22Rv1 (cell line): ENCODE results near the gene CAPN1.

Source experiments
- H3K27ac ChIP-seq: fragments of 450-650 bp; 2 replicates; pipeline ENCODE4 v1.5.1; 2017
- CTCF ChIP-seq: fragments of 450-650 bp; IDR thresholded peaks from 2 replicates; pipeline ENCODE4 v1.5.1; 2017; ENCODE audit warnings: mild to moderate bottlenecking
- ZFX ChIP-seq: fragments of 450-650 bp; IDR thresholded peaks from 2 replicates; pipeline ENCODE4 v1.6.1; 2017; ENCODE audit warnings: antibody characterized with exemption, borderline replicate concordance

CAPN1 gene

GRCh38 chr11:65181569-65182257 is at the start of gene CAPN1:
TSS of gene CAPN1 (plus strand) at chr11:65181928. CDS start at chr11:65182702, 774 bp downstream.
- no peak for TF ChIP-seq CTCF
- TF ChIP-seq ZFX: no peak
- peak within 1 kb of the TSS; percentile 78 for H3K27ac ChIP-seq

- peak overlapping the region; percentile 98 for H3K27ac ChIP-seq
- TF ChIP-seq CTCF: no peak
- TF ChIP-seq ZFX: no peak
Observed at GRCh38 chr11:65132238-65132987, 49.3 kb upstream of the CAPN1 start.

- H3K27ac ChIP-seq: peak overlapping the region; percentile 98
Observed at GRCh38 chr11:65132988-65133700, 48.6 kb upstream of the CAPN1 start.

GRCh38 chr11:65133724-65134123 is 48.0 kb upstream of the CAPN1 start:
- H3K27ac ChIP-seq: peak overlapping the region; percentile 98

More at GRCh38 chr11:65132988-65133700, 48.6 kb upstream of the CAPN1 start:
- no peak for TF ChIP-seq ZFX
- no peak for TF ChIP-seq CTCF

GRCh38 chr11:65134240-65134951 is 47.3 kb upstream of the CAPN1 start, which contains the start of gene SYVN1:
TSS of gene SYVN1 (minus strand) at chr11:65134519. CDS start at chr11:65133601, 918 bp downstream.
- peak within 1 kb of the TSS; percentile 98 for H3K27ac ChIP-seq
- TF ChIP-seq ZFX (no peak), CTCF (no peak)

More at GRCh38 chr11:65133724-65134123, 48.0 kb upstream of the CAPN1 start:
- no peak for TF ChIP-seq CTCF
- TF ChIP-seq ZFX: no peak

- TF ChIP-seq ZFX: no peak
- no peak for TF ChIP-seq CTCF
- peak overlapping the region; percentile 98 for H3K27ac ChIP-seq
Observed at GRCh38 chr11:65134952-65135632, 46.6 kb upstream of the CAPN1 start.
